GM23248 (cell line): ENCODE measurements around the gene MTHFSD.

Experiments
- EZH2 ChIP-seq: fragments of 200-600 bp; sonication (generic); IDR thresholded peaks from 2 replicates; pipeline ENCODE4 v1.6.1; 2018; ENCODE audit warnings: antibody characterized with exemption, mild to moderate bottlenecking; ENCODE audit not compliant: insufficient read depth, poor library complexity, severe bottlenecking
- EZH2phosphoT487 ChIP-seq: fragments of 200-600 bp; sonication (generic); IDR thresholded peaks from 2 replicates; pipeline ENCODE4 v1.6.1; 2018; ENCODE audit warnings: antibody characterized with exemption, moderate library complexity, mild to moderate bottlenecking, low read depth; ENCODE audit not compliant: insufficient read depth

DNA sequence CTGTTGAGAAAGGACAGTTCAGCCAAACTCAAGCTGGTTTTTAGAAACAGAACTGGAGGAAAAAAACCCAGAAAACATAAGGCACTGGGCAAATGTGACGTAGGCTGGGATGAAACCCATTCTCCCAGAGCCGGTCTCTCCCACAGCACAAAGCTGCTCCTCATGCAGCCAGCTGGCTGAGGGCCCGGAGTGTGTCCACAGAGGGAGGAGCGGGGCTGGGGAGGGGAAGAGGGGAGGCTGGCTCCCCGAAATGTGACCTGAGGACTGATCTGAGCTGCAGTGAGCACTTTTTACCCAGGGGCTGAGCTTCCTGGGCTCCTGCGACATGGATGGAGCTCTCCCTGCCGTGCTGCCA lies 23.9 kb downstream of the MTHFSD start:
- TF ChIP-seq EZH2phosphoT487 (no peak), EZH2 (no peak)
